WTC11 (cell line): ENCODE data around the gene FBF1. TPM values are rescaled to one million over a fixed set of nuclear protein-coding genes. Genes with fewer than 3 reads are reported as not detected.

Experiments
- ATAC-seq: fragments of 200-7000 bp; cut with Tn5 transposase; 2 replicates; pipeline ENCODE4 v1.10.0; 2021; ENCODE audit warnings: mild to moderate bottlenecking, moderate library complexity
- CTCF ChIA-PET: fragments of 300-600 bp; sonication (Branson Sonifier 250); formaldehyde crosslinking; loops from one replicate; lab custom pipeline; 2021; ENCODE audit warnings: antibody characterized with exemption; lab: Charles Lee
- POLR2A ChIA-PET: fragments of 350-600 bp; sonication (Branson Sonifier 250); formaldehyde crosslinking; loops from one replicate; lab custom pipeline; 2021; ENCODE audit warnings: antibody characterized with exemption; lab: Charles Lee
- DNase-seq: peaks from one replicate; pipeline ENCODE4 v3.0.0; 2021; ENCODE audit warnings: low spot score
- H3K27ac Mint-ChIP-seq: 2 replicates; pipeline ENCODE4 v1.8.0; 2021; ENCODE audit warnings: mixed read lengths
- H3K27me3 Mint-ChIP-seq: 2 replicates; pipeline ENCODE4 v1.8.0; 2021; ENCODE audit warnings: low read depth, mild to moderate bottlenecking, moderate library complexity, mixed read lengths
- H3K36me3 Mint-ChIP-seq: 2 replicates; pipeline ENCODE4 v1.8.0; 2021; ENCODE audit warnings: mixed read lengths
- H3K4me1 Mint-ChIP-seq: 2 replicates; pipeline ENCODE4 v1.8.0; 2022; ENCODE audit warnings: mixed read lengths
- H3K4me3 Mint-ChIP-seq: 2 replicates; pipeline ENCODE4 v1.8.0; 2021; ENCODE audit warnings: mild to moderate bottlenecking, moderate library complexity, mixed read lengths
- H3K9me3 Mint-ChIP-seq: 2 replicates; pipeline ENCODE4 v1.8.0; 2021; ENCODE audit warnings: mixed read lengths
- AFF4 ChIP-seq: sonication (generic); formaldehyde crosslinking; IDR thresholded peaks from 2 replicates; pipeline ENCODE4 v1.8.1; 2023; ENCODE audit warnings: mild to moderate bottlenecking, missing genetic modification reagents, borderline replicate concordance
- CTCF ChIP-seq: fragments of 200-600 bp; IDR thresholded peaks from 2 replicates; pipeline ENCODE4 v1.8.0; 2022; ENCODE audit warnings: antibody characterized with exemption
- ESRRA ChIP-seq: sonication (generic); formaldehyde crosslinking; IDR thresholded peaks from 2 replicates; pipeline ENCODE4 v1.8.1; 2022; ENCODE audit warnings: mild to moderate bottlenecking, missing genetic modification reagents, borderline replicate concordance
- ETV6 ChIP-seq: sonication (generic); formaldehyde crosslinking; IDR thresholded peaks from 2 replicates; pipeline ENCODE4 v1.8.1; 2022; ENCODE audit warnings: mild to moderate bottlenecking, missing genetic modification reagents
- FOXJ3 ChIP-seq: sonication (generic); formaldehyde crosslinking; IDR thresholded peaks from 2 replicates; pipeline ENCODE4 v1.9.0; 2021; ENCODE audit warnings: missing genetic modification reagents, mild to moderate bottlenecking, borderline replicate concordance
- FOXP4 ChIP-seq: sonication (generic); formaldehyde crosslinking; IDR thresholded peaks from 2 replicates; pipeline ENCODE4 v1.8.0; 2022; ENCODE audit warnings: mild to moderate bottlenecking, missing genetic modification reagents
- GTF2I ChIP-seq: fragments of 250-450 bp; sonication (Bioruptor Pico); conservative IDR thresholded peaks from 2 replicates; pipeline ENCODE4 v1.4.0; 2021; ENCODE audit warnings: mild to moderate bottlenecking
- NR3C1 ChIP-seq: sonication (generic); formaldehyde crosslinking; conservative IDR thresholded peaks from 2 replicates; pipeline ENCODE4 v1.8.1; 2023; ENCODE audit warnings: low read depth, mild to moderate bottlenecking, missing genetic modification reagents
- SOX15 ChIP-seq: fragments of 250-450 bp; sonication (Bioruptor Pico); IDR thresholded peaks from 2 replicates; pipeline ENCODE4 v1.9.0; 2021; ENCODE audit warnings: mild to moderate bottlenecking
- SP1 ChIP-seq: sonication (generic); formaldehyde crosslinking; conservative IDR thresholded peaks from 2 replicates; pipeline ENCODE4 v1.8.1; 2022; ENCODE audit warnings: missing genetic modification reagents
- TEAD1 ChIP-seq: sonication (generic); formaldehyde crosslinking; IDR thresholded peaks from 2 replicates; pipeline ENCODE4 v1.8.0; 2022; ENCODE audit warnings: mild to moderate bottlenecking, missing genetic modification reagents
- TP53 ChIP-seq: sonication (generic); formaldehyde crosslinking; IDR thresholded peaks from 2 replicates; pipeline ENCODE4 v1.8.1; 2023; ENCODE audit warnings: mild to moderate bottlenecking, missing genetic modification reagents
- ZBTB43 ChIP-seq: sonication (generic); formaldehyde crosslinking; IDR thresholded peaks from 2 replicates; pipeline ENCODE4 v1.8.1; 2023; ENCODE audit warnings: mild to moderate bottlenecking, missing genetic modification reagents
- ZMAT4 ChIP-seq: fragments of 250-450 bp; sonication (Bioruptor Pico); IDR thresholded peaks from 2 replicates; pipeline ENCODE4 v1.9.0; 2021; ENCODE audit warnings: mild to moderate bottlenecking
- ZNF532 ChIP-seq: fragments of 250-450 bp; sonication (Bioruptor Pico); IDR thresholded peaks from 2 replicates; pipeline ENCODE4 v1.9.0; 2021; ENCODE audit warnings: mild to moderate bottlenecking, borderline replicate concordance
- total RNA-seq: library from RNA; stranded (reverse); gene quantifications from 3 replicates; pipeline ENCODE4 v1.2.3, GENCODE V29; 2021
- TF ChIP-seq, protein P1 (sequence below): sonication (generic); formaldehyde crosslinking; IDR thresholded peaks from 2 replicates; pipeline ENCODE4 v1.8.1; 2022; ENCODE audit warnings: missing genetic modification reagents, borderline replicate concordance
- TF ChIP-seq, protein P2 (sequence below): sonication (generic); formaldehyde crosslinking; IDR thresholded peaks from 2 replicates; pipeline ENCODE4 v1.8.1; 2023; ENCODE audit warnings: mild to moderate bottlenecking, moderate library complexity, missing genetic modification reagents

The FBF1 gene
- total RNA-seq, 1 experiment from 2014 or later = 19.8 TPM

GRCh38 chr17:75959839-75960511 lies 19.1 kb upstream of the FBF1 start:
- POLR2A ChIA-PET = interaction anchor here (1.2 kb wide), 1 partner anchor 19 kb away, joined by 3 read pairs; the partner anchor contains the start of gene FBF1
- H3K36me3 Mint-ChIP-seq = peaks cover 22% of the 10 kb centered on the region
- no peak for DNase-seq
- TF ChIP-seq ZBTB43 (CRISPR knock-in tag) (no peak), NR3C1 (CRISPR knock-in tag) (no peak), ETV6 (CRISPR knock-in tag) (no peak), TP53 (CRISPR knock-in tag) (no peak), ESRRA (CRISPR knock-in tag) (no peak), SP1 (no peak), AFF4 (CRISPR knock-in tag) (no peak), FOXJ3 (no peak), ZMAT4 (CRISPR knock-in tag) (no peak), TEAD1 (CRISPR knock-in tag) (no peak), SOX15 (CRISPR knock-in tag) (no peak), FOXP4 (no peak), ZNF532 (CRISPR knock-in tag) (no peak), GTF2I (CRISPR knock-in tag) (no peak), CTCF (no peak)
- TF ChIP-seq, protein P1, sequence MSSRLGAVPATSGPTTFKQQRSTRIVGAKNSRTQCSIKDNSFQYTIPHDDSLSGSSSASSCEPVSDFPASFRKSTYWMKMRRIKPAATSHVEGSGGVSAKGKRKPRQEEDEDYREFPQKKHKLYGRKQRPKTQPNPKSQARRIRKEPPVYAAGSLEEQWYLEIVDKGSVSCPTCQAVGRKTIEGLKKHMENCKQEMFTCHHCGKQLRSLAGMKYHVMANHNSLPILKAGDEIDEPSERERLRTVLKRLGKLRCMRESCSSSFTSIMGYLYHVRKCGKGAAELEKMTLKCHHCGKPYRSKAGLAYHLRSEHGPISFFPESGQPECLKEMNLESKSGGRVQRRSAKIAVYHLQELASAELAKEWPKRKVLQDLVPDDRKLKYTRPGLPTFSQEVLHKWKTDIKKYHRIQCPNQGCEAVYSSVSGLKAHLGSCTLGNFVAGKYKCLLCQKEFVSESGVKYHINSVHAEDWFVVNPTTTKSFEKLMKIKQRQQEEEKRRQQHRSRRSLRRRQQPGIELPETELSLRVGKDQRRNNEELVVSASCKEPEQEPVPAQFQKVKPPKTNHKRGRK (CRISPR knock-in tag) = no peak
- TF ChIP-seq, protein P2, sequence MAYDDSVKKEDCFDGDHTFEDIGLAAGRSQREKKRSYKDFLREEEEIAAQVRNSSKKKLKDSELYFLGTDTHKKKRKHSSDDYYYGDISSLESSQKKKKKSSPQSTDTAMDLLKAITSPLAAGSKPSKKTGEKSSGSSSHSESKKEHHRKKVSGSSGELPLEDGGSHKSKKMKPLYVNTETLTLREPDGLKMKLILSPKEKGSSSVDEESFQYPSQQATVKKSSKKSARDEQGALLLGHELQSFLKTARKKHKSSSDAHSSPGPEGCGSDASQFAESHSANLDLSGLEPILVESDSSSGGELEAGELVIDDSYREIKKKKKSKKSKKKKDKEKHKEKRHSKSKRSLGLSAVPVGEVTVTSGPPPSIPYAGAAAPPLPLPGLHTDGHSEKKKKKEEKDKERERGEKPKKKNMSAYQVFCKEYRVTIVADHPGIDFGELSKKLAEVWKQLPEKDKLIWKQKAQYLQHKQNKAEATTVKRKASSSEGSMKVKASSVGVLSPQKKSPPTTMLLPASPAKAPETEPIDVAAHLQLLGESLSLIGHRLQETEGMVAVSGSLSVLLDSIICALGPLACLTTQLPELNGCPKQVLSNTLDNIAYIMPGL (CRISPR knock-in tag) = no peak
- peak overlapping the region; percentile 5 for H3K4me3 Mint-ChIP-seq
- CTCF ChIA-PET = interaction anchor here (1.3 to 2.4 kb wide), 2 partner anchors 40 to 55 kb away, joined by 5 to 6 read pairs; partner anchors contain the start of genes CDK3 and MRPL38
- H3K9me3 Mint-ChIP-seq = no peaks in the 10 kb centered on the region
- no peaks in the 10 kb centered on the region for H3K27me3 Mint-ChIP-seq
- peak overlapping the region; percentile 91 for H3K27ac Mint-ChIP-seq
- H3K4me1 Mint-ChIP-seq = peaks cover 22% of the 10 kb centered on the region
- ATAC-seq = no peak; the same call in 1 of the 2 replicates
